Neural cell (in vitro differentiated cells): ENCODE data around the gene OGT.

Experiments used
- EZH2 ChIP-seq: fragments of 200-600, 300-800 bp; shearing (Covaris generic), sonication (generic); IDR thresholded peaks from 2 replicates; pipeline ENCODE4 v1.6.1; 2014; ENCODE audit warnings: antibody characterized with exemption, low read length, borderline replicate concordance, mild to moderate bottlenecking; ENCODE audit not compliant: insufficient read depth, poor library complexity, severe bottlenecking
- TAF1 ChIP-seq: IDR thresholded peaks from 2 replicates; pipeline ENCODE4 v1.6.1; 2012; ENCODE audit warnings: low read depth
- TF ChIP-seq, protein P1 (sequence below): fragments of 450-650 bp; IDR thresholded peaks from 2 replicates; pipeline ENCODE4 v1.5.1; 2014; ENCODE audit warnings: antibody characterized with exemption, mild to moderate bottlenecking, moderate library complexity; ENCODE audit not compliant: poor library complexity, severe bottlenecking
- TF ChIP-seq, protein P2 (sequence below): IDR thresholded peaks from 2 replicates; pipeline ENCODE4 v1.6.1; 2012; ENCODE audit warnings: borderline replicate concordance

DNA sequence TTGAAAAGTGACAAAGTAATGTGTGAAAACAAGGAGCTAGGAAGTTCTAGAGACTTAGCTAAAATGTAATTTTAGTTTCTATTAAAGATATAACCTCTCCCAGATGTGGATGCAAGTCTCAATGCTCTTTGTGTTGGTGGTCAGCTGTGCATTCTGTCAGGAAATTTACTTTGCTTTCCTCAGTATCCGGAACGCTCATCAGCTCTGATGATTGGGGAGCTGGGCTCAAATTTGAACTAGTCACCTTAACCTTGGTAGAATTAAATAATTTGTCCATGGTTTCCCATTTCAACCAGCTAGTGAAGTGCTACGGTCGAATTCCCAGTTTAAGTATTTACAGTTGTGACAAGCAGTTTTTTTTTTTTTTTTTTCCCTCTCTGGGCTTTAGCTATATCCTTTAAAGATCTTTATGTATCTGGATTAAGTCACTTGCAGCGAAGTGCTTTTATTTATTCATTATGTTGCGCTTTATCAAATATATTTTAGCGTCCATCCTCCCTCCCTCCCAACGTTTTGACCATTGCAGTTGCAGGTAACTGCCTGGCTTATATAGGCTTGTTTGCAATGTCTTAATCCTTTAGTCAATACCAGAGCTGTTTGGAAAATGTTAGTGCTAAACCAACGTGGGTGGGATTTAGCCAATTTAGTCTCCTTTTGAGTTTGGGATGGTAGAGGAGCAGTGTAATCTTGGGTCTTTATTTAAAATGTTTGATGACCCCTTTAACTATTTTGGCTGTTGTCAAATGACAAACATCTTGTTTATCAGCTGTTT is 2.1 kb downstream of the OGT start:
- TF ChIP-seq EZH2, result no peak
- TF ChIP-seq, protein P1, sequence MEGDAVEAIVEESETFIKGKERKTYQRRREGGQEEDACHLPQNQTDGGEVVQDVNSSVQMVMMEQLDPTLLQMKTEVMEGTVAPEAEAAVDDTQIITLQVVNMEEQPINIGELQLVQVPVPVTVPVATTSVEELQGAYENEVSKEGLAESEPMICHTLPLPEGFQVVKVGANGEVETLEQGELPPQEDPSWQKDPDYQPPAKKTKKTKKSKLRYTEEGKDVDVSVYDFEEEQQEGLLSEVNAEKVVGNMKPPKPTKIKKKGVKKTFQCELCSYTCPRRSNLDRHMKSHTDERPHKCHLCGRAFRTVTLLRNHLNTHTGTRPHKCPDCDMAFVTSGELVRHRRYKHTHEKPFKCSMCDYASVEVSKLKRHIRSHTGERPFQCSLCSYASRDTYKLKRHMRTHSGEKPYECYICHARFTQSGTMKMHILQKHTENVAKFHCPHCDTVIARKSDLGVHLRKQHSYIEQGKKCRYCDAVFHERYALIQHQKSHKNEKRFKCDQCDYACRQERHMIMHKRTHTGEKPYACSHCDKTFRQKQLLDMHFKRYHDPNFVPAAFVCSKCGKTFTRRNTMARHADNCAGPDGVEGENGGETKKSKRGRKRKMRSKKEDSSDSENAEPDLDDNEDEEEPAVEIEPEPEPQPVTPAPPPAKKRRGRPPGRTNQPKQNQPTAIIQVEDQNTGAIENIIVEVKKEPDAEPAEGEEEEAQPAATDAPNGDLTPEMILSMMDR, result no peak
- TF ChIP-seq, protein P2, sequence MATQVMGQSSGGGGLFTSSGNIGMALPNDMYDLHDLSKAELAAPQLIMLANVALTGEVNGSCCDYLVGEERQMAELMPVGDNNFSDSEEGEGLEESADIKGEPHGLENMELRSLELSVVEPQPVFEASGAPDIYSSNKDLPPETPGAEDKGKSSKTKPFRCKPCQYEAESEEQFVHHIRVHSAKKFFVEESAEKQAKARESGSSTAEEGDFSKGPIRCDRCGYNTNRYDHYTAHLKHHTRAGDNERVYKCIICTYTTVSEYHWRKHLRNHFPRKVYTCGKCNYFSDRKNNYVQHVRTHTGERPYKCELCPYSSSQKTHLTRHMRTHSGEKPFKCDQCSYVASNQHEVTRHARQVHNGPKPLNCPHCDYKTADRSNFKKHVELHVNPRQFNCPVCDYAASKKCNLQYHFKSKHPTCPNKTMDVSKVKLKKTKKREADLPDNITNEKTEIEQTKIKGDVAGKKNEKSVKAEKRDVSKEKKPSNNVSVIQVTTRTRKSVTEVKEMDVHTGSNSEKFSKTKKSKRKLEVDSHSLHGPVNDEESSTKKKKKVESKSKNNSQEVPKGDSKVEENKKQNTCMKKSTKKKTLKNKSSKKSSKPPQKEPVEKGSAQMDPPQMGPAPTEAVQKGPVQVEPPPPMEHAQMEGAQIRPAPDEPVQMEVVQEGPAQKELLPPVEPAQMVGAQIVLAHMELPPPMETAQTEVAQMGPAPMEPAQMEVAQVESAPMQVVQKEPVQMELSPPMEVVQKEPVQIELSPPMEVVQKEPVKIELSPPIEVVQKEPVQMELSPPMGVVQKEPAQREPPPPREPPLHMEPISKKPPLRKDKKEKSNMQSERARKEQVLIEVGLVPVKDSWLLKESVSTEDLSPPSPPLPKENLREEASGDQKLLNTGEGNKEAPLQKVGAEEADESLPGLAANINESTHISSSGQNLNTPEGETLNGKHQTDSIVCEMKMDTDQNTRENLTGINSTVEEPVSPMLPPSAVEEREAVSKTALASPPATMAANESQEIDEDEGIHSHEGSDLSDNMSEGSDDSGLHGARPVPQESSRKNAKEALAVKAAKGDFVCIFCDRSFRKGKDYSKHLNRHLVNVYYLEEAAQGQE, result no peak
- TF ChIP-seq TAF1, result no peak
